ENCODE measurements around the gene CYP27A1.

- TF ChIP-seq CTCF (IDR thresholded peaks at IDR 0.05) (no peak), ZFP36 (IDR thresholded peaks at IDR 0.05; ENCODE audit: borderline replicate concordance, partially characterized antibody) (no peak), REST (IDR thresholded peaks at IDR 0.05) (no peak)
These were observed 75.6 kb downstream of the CYP27A1 start for GRCh38 chr2:218857371-218858137.
